Stimulated activated CD4-positive, alpha-beta T cell treated with anti-CD3 and anti-CD28 coated beads, TNF-alpha, amount 100 ng/mL, for 1 hour (primary cell): ENCODE measurements around the gene UBE3B.
"Not testable (repeated sequence)": the region's sequence is repeated elsewhere in the genome, so short reads cannot be mapped to it uniquely, and the experiment has no call there.

Source experiments
- DNase-seq, 3 donors: peaks; one replicate each; pipeline ENCODE4 v3.0.0-alpha.2; 2020; ENCODE audit warnings: low read depth in 3 of 3, low spot score in 1 of 3

UBE3B gene

GRCh38 chr12:109473526-109474270, 3.7 kb upstream of the UBE3B start:
- not testable (repeated sequence) for DNase-seq

GRCh38 chr12:109475121-109475520, 2.3 kb upstream of the UBE3B start:
- no peak for DNase-seq

- no peak for DNase-seq
Measured at GRCh38 chr12:109475993-109476806, 1.2 kb upstream of the UBE3B start.

GRCh38 chr12:109476807-109477184, 638 bp upstream of the UBE3B start:
- DNase-seq = no peak

- DNase-seq = no peak
Measured at GRCh38 chr12:109477963-109478315, 505 bp downstream of the UBE3B start.

GRCh38 chr12:109479761-109480160, 2.3 kb downstream of the UBE3B start:
- DNase-seq = no peak

GRCh38 chr12:109480356-109480755, 2.9 kb downstream of the UBE3B start:
- no peak for DNase-seq

GRCh38 chr12:109481863-109482262, 4.4 kb downstream of the UBE3B start:
- no peak for DNase-seq

GRCh38 chr12:109482491-109482890, 5.1 kb downstream of the UBE3B start:
- no peak for DNase-seq

GRCh38 chr12:109482894-109483293, 5.5 kb downstream of the UBE3B start:
- no peak for DNase-seq

GRCh38 chr12:109483346-109483745, 5.9 kb downstream of the UBE3B start:
- no peak for DNase-seq

GRCh38 chr12:109485201-109485600, 7.8 kb downstream of the UBE3B start:
- no peak for DNase-seq

- no peak for DNase-seq
Measured at GRCh38 chr12:109487181-109488050, 10.0 kb downstream of the UBE3B start.

- no peak for DNase-seq
Measured at GRCh38 chr12:109488051-109488665, 10.7 kb downstream of the UBE3B start.

GRCh38 chr12:109489016-109489954, 11.9 kb downstream of the UBE3B start:
- DNase-seq = no peak

- no peak for DNase-seq
Measured at GRCh38 chr12:109489955-109490565, 12.6 kb downstream of the UBE3B start.

GRCh38 chr12:109491671-109492070, 14.2 kb downstream of the UBE3B start:
- DNase-seq = no peak

- no peak for DNase-seq
Measured at GRCh38 chr12:109492371-109492770, 14.9 kb downstream of the UBE3B start.

- DNase-seq = no peak
Measured at GRCh38 chr12:109493090-109493489, 15.7 kb downstream of the UBE3B start.

GRCh38 chr12:109493938-109494337, 16.5 kb downstream of the UBE3B start:
- no peak for DNase-seq
